Trophoblast cell (in vitro differentiated cells and primary cell): ENCODE data around the gene ZNF583.

ENCODE experiments used
- DNase-seq, 2 donors: peaks; one replicate each; pipeline ENCODE4 v3.0.0-alpha.2; 2016
- H2AFZ ChIP-seq: 2 replicates; pipeline ENCODE4 v1.6.1; 2013; ENCODE audit warnings: low read length, moderate library complexity, mild to moderate bottlenecking; ENCODE audit not compliant: insufficient read depth, poor library complexity
- H2AK5ac ChIP-seq: 2 replicates; pipeline ENCODE4 v1.6.1; 2013; ENCODE audit warnings: mild to moderate bottlenecking, low read length
- H2BK120ac ChIP-seq: 2 replicates; pipeline ENCODE4 v1.6.1; 2013; ENCODE audit warnings: low read length, mild to moderate bottlenecking, moderate library complexity; ENCODE audit not compliant: insufficient read depth, poor library complexity
- H2BK12ac ChIP-seq: 2 replicates; pipeline ENCODE4 v1.6.1; 2013; ENCODE audit warnings: mild to moderate bottlenecking, low read length, moderate library complexity
- H2BK5ac ChIP-seq: 2 replicates; pipeline ENCODE4 v1.6.1; 2013; ENCODE audit warnings: low read length, low read depth, moderate library complexity, mild to moderate bottlenecking; ENCODE audit not compliant: poor library complexity
- H3K14ac ChIP-seq: 2 replicates; pipeline ENCODE4 v1.6.1; 2013; ENCODE audit warnings: mild to moderate bottlenecking, low read length
- H3K18ac ChIP-seq: 2 replicates; pipeline ENCODE4 v1.6.1; 2013; ENCODE audit warnings: mild to moderate bottlenecking, low read length
- H3K23ac ChIP-seq: 2 replicates; pipeline ENCODE4 v1.6.1; 2013; ENCODE audit warnings: low read length
- H3K27ac ChIP-seq: 2 replicates; pipeline ENCODE4 v1.5.1; 2013; ENCODE audit warnings: low read depth, mild to moderate bottlenecking, inconsistent platforms, low read length, moderate library complexity
- H3K27me3 ChIP-seq: 2 replicates; pipeline ENCODE4 v1.6.1; 2013; ENCODE audit warnings: inconsistent platforms, mild to moderate bottlenecking, low read length, moderate library complexity; ENCODE audit not compliant: insufficient read depth
- H3K36me3 ChIP-seq, 2 experiments: 1 replicate in 1 of 2; 2 replicates in 1 of 2; pipeline ENCODE4 v1.6.1; 2013; ENCODE audit warnings: low read length in 2 of 2, mild to moderate bottlenecking in 2 of 2, moderate library complexity in 1 of 2; ENCODE audit not compliant: insufficient read depth in 2 of 2, control insufficient read depth in 1 of 2
- H3K4ac ChIP-seq: 2 replicates; pipeline ENCODE4 v1.6.1; 2013; ENCODE audit warnings: low read depth, mild to moderate bottlenecking, low read length, moderate library complexity
- H3K4me1 ChIP-seq, 2 experiments: 1 replicate in 1 of 2; 2 replicates in 1 of 2; pipeline ENCODE4 v1.6.1; 2013; ENCODE audit warnings: low read length in 2 of 2, mild to moderate bottlenecking in 2 of 2, moderate library complexity in 1 of 2; ENCODE audit not compliant: insufficient read depth in 2 of 2, control insufficient read depth in 1 of 2
- H3K4me2 ChIP-seq: 2 replicates; pipeline ENCODE4 v1.6.1; 2013; ENCODE audit warnings: inconsistent platforms, mild to moderate bottlenecking, low read length, moderate library complexity
- H3K4me3 ChIP-seq: 2 replicates; pipeline ENCODE4 v1.5.1; 2013; ENCODE audit warnings: mild to moderate bottlenecking, low read depth, low read length, inconsistent platforms
- H3K79me1 ChIP-seq: one replicate; pipeline ENCODE4 v1.6.1; 2013; ENCODE audit warnings: low read length
- H3K79me2 ChIP-seq: 2 replicates; pipeline ENCODE4 v1.6.1; 2013; ENCODE audit warnings: low read length, mild to moderate bottlenecking; ENCODE audit not compliant: control insufficient read depth, insufficient read depth, poor library complexity
- H3K9ac ChIP-seq: 2 replicates; pipeline ENCODE4 v1.6.1; 2013; ENCODE audit warnings: mild to moderate bottlenecking, low read length
- H3K9me3 ChIP-seq: 2 replicates; pipeline ENCODE4 v1.6.1; 2013; ENCODE audit warnings: low read depth, mild to moderate bottlenecking, control low read depth, inconsistent platforms, low read length; ENCODE audit not compliant: insufficient read depth
- H4K12ac ChIP-seq: 2 replicates; pipeline ENCODE4 v1.6.1; 2013; ENCODE audit warnings: low read depth, mild to moderate bottlenecking, low read length, moderate library complexity
- H4K8ac ChIP-seq: 2 replicates; pipeline ENCODE4 v1.6.1; 2013; ENCODE audit warnings: low read depth, mild to moderate bottlenecking, low read length, moderate library complexity
- H4K91ac ChIP-seq: one replicate; pipeline ENCODE4 v1.6.1; 2013; ENCODE audit warnings: low read depth, mild to moderate bottlenecking, low read length, moderate library complexity
- WGBS: extraction: QIAGEN DNeasy Blood & Tissue Kit; methylation state at CpG from one replicate; pipeline ENCODE4 v1.1.7; 2013; ENCODE audit warnings: missing lambda C conversion rate; ENCODE audit not compliant: insufficient read length, insufficient coverage; ENCODE audit errors: extremely low coverage; 5-methylcytosine and 5-hydroxymethylcytosine counted together

Gene ZNF583

DNA sequence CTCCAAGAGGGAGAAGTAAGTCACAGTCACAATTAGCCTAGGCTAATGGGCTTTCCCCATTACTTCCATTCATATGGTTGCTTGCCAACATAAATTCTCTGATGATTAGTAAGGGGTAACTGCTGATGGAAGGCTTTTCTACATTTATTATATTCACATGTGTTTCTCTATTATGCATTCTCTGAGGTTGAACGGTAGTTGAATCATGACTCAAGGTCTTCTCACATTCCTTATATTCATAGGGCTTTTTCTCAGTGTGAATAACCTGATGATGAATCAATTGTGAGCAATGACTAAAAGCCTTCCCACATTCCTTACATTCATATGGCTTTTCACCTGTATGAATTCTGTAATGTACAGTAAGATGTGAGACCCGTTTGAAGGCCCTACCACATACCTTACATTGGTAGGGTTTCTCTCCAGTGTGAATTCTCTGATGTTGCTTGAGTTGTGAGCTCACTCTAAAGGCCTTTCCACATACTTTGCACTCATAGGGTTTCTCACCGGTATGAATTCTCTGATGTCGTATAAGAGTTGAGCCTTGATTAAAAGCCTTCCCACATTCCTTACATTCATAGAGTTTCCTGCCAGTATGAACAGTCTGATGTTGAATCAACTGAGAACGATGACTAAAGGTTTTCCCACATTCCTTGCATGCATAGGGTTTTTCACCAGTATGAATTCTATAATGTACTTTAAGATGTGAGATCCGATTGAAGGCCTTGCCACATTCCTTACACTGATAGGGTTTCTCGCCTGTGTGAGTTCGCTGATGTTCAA lies 20.1 kb upstream of the ZNF583 start:
- Histone ChIP-seq H2BK120ac (no peak overlapping the region), H3K79me1 (no peaks in the 10 kb centered on the region), H2AK5ac (no peak overlapping the region), H3K4me2 (no peak overlapping the region), H3K14ac (no peak overlapping the region), H2AFZ (no peak overlapping the region), H3K27me3 (no peaks in the 10 kb centered on the region), H3K9ac (no peak overlapping the region), H3K79me2 (no peaks in the 10 kb centered on the region), H3K9me3 (peaks cover 3% of the 10 kb centered on the region), H3K4ac (no peak overlapping the region), H4K8ac (no peak overlapping the region), H2BK5ac (no peak overlapping the region), H3K4me3 (no peak overlapping the region), H3K18ac (no peak overlapping the region), H3K36me3 (peaks cover 0 to 5% of the 10 kb centered on the region in 2 experiments), H3K23ac (no peak overlapping the region), H3K4me1 (no peaks in the 10 kb centered on the region), H4K91ac (no peak overlapping the region), H2BK12ac (no peak overlapping the region), H3K27ac (no peak overlapping the region), H4K12ac (no peak overlapping the region)
- no CpG with 5 or more reads among the region's 8 CpGs for WGBS
- DNase-seq: peak; percentile 39 to 82

DNA sequence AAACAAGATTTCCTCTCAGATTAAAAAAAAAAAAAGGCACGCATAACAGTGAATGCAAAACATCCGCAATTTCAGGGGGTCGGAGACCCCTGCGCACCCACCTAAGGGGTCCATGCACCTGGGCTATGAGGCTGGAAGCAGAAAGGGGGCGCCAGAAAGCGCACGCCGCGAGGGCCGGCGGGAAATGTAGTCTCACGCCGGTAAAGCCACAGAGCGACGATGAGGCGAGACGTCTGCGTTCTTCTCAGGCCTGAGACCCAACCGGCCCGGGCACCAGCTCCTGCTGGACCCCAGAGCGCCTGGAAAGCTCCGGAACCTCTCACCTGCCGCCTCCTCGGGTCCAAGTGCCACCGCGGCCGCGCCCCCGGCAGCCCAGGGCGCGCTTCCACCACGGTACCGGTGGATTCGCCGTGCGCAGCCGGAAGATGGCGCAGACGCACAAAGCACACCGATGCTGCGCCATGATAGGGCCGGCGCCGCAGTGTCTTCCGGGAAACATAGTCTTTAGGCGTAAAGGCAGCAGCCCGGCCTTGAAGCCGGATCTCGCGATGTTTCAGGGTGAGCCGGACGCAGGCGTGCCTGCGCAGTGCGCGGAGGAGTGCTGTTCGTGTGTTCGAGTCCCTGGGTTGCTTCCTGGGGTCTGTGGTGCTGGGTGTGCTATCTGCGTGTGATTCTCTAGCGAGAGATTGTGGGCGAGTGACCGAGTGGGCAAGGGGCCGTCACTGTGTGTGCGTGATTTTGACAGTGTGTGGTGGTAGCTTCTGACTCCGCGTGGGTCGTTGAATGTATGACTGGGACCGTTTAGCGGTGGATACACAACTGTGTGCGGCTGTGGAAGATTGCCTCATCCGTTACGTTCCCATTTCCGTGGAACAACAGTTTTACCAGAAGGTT lies 10.8 kb upstream of the ZNF583 start, which contains the start of gene ZNF582:
ZNF582 (minus strand) TSS at position 416 of the 894 bp plus-strand sequence. CDS start 1,782 bp downstream, outside the sequence.
- peak; percentile 88 to 94 for DNase-seq
- peak within 1 kb of the TSS; percentile 95 for H3K18ac ChIP-seq
- H2BK5ac ChIP-seq: peak within 1 kb of the TSS; percentile 93
- no peak within 1 kb of the TSS for H2AK5ac ChIP-seq
- H3K4ac ChIP-seq: peak within 1 kb of the TSS; percentile 57
- H3K79me1 ChIP-seq: peaks cover 6% of the 10 kb centered on the region
- H3K4me1 ChIP-seq: peaks cover 0 to 2% of the 10 kb centered on the region in 2 experiments
- H4K12ac ChIP-seq: peak within 1 kb of the TSS; percentile 98
- H3K27me3 ChIP-seq: no peaks in the 10 kb centered on the region
- peak within 1 kb of the TSS; percentile 99 for H3K9ac ChIP-seq
- peak within 1 kb of the TSS; percentile 74 for H3K4me2 ChIP-seq
- H4K8ac ChIP-seq: peak within 1 kb of the TSS; percentile 99
- peak within 1 kb of the TSS; percentile 87 for H3K4me3 ChIP-seq
- peak within 1 kb of the TSS; percentile 91 for H3K27ac ChIP-seq
- H3K23ac ChIP-seq: no peak within 1 kb of the TSS
- WGBS: no CpG with 5 or more reads among the region's 73 CpGs
- peak within 1 kb of the TSS; percentile 91 for H3K14ac ChIP-seq
- peaks cover 4 to 8% of the 10 kb centered on the region in 2 experiments for H3K36me3 ChIP-seq
- H3K79me2 ChIP-seq: peaks cover 2% of the 10 kb centered on the region
- H2AFZ ChIP-seq: peak within 1 kb of the TSS; percentile 99
- H2BK120ac ChIP-seq: peak within 1 kb of the TSS; percentile 89
- H4K91ac ChIP-seq: peak within 1 kb of the TSS; percentile 95
- peaks cover 11% of the 10 kb centered on the region for H3K9me3 ChIP-seq
- H2BK12ac ChIP-seq: no peak within 1 kb of the TSS

- H4K8ac ChIP-seq: no peak overlapping the region
- no peak overlapping the region for H3K27ac ChIP-seq
- H2BK5ac ChIP-seq: no peak overlapping the region
- no peaks in the 10 kb centered on the region for H3K27me3 ChIP-seq
- H2BK120ac ChIP-seq: no peak overlapping the region
- H3K9ac ChIP-seq: no peak overlapping the region
- no peak overlapping the region for H3K4me2 ChIP-seq
- H2AK5ac ChIP-seq: no peak overlapping the region
- peaks cover 11% of the 10 kb centered on the region for H3K9me3 ChIP-seq
- H3K4me3 ChIP-seq: no peak overlapping the region
- H4K12ac ChIP-seq: no peak overlapping the region
- DNase-seq: no peak
- H3K18ac ChIP-seq: no peak overlapping the region
- no peak overlapping the region for H4K91ac ChIP-seq
- no CpG with 5 or more reads among the region's 5 CpGs for WGBS
- H3K4ac ChIP-seq: no peak overlapping the region
- no peak overlapping the region for H3K23ac ChIP-seq
- peaks cover 3 to 14% of the 10 kb centered on the region in 2 experiments for H3K36me3 ChIP-seq
- no peaks in the 10 kb centered on the region for H3K79me2 ChIP-seq
- H2BK12ac ChIP-seq: no peak overlapping the region
- H3K79me1 ChIP-seq: peaks cover 2% of the 10 kb centered on the region
- peaks cover 2% of the 10 kb centered on the region in 2 experiments for H3K4me1 ChIP-seq
- H3K14ac ChIP-seq: no peak overlapping the region
- no peak overlapping the region for H2AFZ ChIP-seq
Measured at GRCh38 chr19:56398809-56399208, 5.3 kb upstream of the ZNF583 start.

GRCh38 chr19:56400485-56400884 lies 3.6 kb upstream of the ZNF583 start:
- no peak overlapping the region for H3K18ac ChIP-seq
- no peak overlapping the region for H4K91ac ChIP-seq
- peaks cover 22% of the 10 kb centered on the region for H3K9me3 ChIP-seq
- no peak overlapping the region for H2BK12ac ChIP-seq
- no peak overlapping the region for H2BK5ac ChIP-seq
- H3K79me2 ChIP-seq: peaks cover 5% of the 10 kb centered on the region
- H2AFZ ChIP-seq: no peak overlapping the region
- peaks cover 9% of the 10 kb centered on the region for H3K79me1 ChIP-seq
- no peak overlapping the region for H3K27ac ChIP-seq
- H4K12ac ChIP-seq: no peak overlapping the region
- H3K9ac ChIP-seq: no peak overlapping the region
- H2BK120ac ChIP-seq: no peak overlapping the region
- no peak overlapping the region for H3K4me3 ChIP-seq
- no peak overlapping the region for H4K8ac ChIP-seq
- WGBS: no CpG with 5 or more reads among the region's 4 CpGs
- no peak overlapping the region for H3K4ac ChIP-seq
- no peak overlapping the region for H3K4me2 ChIP-seq
- peaks cover 0 to 8% of the 10 kb centered on the region in 2 experiments for H3K4me1 ChIP-seq
- no peak overlapping the region for H3K23ac ChIP-seq
- no peaks in the 10 kb centered on the region for H3K27me3 ChIP-seq
- no peak overlapping the region for H2AK5ac ChIP-seq
- DNase-seq: no peak
- H3K14ac ChIP-seq: no peak overlapping the region
- H3K36me3 ChIP-seq: peaks cover 3 to 14% of the 10 kb centered on the region in 2 experiments
